Activated CD8-positive, alpha-beta memory T cell treated with anti-CD3 and anti-CD28 coated beads for 48 hours (primary cell): ENCODE data around the gene PROM1.

Experiments
- DNase-seq, 3 experiments: peaks; one replicate each; pipeline ENCODE4 v3.0.0-alpha.2; 2020; ENCODE audit warnings: low read depth in 2 of 3, low spot score in 2 of 3

PROM1 gene

GRCh38 chr4:16067515-16067914, 16.3 kb downstream of the PROM1 start:
- no peak for DNase-seq

DNA sequence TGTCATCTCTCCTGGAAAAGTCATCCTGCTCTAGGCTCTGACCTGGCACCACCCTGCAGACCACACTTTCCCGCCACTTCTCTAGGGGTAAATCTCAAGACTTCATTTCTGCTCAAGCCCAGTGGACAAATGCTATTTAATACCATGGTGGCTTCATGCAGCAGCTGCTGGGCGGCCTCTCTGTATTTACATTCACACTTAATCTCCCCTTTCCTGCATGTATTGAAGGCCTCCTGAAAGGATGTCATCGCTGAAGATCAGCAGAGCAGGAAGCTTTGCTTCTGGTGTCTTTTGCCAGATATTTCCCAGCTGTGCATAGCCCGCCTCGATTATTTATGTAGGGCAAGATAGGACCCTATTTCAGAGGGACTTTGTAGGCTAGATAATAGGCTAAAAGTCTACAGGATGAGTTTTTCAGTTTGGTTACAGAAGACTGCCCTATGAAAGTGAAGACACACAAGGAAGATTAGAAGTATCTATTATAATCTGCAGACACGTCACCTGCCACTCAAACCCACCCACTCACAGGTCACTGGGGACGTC, 17.2 kb downstream of the PROM1 start:
- DNase-seq: no peak

DNA sequence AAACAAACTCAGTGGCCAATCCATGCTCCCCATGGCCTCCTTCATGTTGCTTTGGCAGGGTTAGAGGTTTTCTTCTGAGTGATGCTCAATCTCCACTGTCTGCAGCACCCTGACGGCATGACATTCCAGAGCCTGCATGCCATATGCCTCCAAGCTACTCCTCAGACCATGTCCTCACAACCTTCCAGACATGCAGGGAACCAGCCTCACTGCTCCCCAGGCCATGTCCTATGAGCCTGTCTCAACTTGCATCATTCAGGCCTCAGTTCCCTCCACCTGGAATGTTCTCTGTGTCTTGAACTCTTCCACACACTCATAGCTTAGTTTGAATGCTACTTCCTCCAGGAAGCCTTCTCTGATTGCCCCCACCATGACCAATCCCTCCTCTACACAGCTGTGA, 18.8 kb downstream of the PROM1 start:
- DNase-seq: no peak

- DNase-seq: no peak
These were observed 21.2 kb downstream of the PROM1 start for GRCh38 chr4:16062601-16063000.

- DNase-seq: no peak
These were observed 27.0 kb downstream of the PROM1 start for GRCh38 chr4:16056681-16057385.

DNA sequence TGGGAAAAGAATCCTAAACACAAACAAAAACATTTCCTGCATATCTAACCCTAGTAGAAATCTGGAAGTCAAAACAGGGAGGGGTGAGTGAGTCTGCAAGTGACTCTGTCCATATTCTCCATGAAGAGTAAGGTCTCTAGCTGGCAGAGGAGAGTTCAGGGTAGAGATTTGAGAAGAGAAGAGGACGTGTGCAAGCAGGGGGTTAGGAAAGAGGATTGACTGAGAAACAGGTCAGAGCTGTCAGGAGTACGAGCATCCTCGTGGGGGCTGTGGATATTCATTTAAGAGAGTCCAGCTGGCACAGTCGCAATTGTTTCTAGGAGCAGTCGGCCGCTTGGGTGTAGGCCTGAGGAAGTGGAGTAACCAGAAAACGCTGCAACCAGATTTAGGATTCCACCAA, 27.9 kb downstream of the PROM1 start:
- no peak for DNase-seq

DNA sequence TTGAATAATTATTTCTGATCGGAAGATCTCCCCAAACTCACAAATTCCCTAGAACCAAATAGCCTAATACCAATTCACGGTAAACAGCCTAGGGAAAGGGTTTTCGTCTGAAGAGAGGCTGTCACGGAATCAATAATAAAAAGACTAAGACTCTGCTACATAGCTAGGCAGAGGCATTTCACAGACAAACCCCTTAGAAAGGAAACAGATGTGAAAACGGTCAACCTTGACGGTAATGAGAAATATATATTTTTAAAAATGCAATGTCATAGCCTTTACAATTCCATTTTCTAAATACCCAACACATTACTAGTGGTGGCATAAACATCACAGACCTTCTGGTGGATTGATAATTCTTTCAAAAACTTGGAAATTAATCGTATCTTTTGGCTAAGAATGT, 28.4 kb downstream of the PROM1 start:
- no peak for DNase-seq

DNA sequence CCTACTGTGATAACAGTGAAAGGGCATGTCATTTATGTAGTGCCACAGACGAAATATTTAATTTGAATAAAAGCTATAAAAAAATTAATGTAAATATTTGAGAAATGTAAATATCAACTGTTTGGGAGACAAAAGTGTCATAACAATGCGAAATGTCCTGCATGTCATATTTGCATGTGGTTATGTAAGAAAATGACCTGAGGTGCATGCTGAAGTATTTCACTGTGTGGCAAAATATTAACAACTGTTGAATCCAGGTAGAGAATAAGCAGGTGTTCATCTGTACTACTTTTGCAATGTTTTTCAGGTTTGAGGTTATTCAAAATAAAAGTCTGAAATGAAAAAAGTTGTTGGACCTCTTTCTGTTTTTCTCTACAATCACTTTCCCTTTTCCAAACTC, 30.9 kb downstream of the PROM1 start:
- no peak for DNase-seq

DNA sequence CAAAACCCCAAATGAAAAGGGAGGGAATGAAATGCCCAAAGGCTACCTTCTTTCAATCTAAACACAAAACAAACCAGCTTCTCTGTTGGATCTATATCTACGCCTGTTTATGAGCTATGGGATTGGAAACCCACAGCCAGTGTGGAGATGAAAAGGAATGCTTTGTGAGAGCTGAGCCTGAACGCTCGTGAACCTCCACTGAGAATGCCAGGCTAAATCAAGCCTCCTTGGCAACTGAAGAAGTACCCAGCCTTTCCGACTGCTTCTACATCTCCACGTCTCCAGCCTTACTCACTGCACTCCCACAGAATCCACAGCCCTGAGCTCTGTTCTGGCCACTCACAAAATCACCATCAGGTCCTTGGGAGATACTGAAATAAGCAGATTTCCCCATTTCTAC, 31.8 kb downstream of the PROM1 start:
- no peak for DNase-seq

GRCh38 chr4:16051132-16051531, 32.7 kb downstream of the PROM1 start:
- no peak for DNase-seq

GRCh38 chr4:16050669-16051068, 33.2 kb downstream of the PROM1 start:
- no peak for DNase-seq

- DNase-seq: no peak
These were observed 35.0 kb downstream of the PROM1 start for GRCh38 chr4:16048619-16049419.

DNA sequence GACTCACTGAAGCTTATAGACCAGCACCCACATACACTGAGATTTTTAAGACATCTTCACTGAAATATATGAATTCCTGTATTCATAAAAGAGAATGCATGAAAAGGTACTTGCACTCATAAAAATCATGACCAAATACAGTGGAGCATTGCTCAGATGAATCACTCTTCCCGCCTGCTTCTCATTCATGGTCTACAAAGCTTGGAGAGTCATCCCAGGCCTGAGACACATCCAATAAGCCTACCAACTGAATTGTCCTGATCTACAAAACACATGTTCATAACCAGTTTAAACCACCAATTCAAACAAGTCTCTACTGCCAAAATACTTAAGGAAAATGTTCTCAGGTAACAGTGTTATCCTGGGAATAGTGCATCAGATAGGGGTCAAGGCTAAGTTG, 38.1 kb downstream of the PROM1 start:
- no peak for DNase-seq

DNA sequence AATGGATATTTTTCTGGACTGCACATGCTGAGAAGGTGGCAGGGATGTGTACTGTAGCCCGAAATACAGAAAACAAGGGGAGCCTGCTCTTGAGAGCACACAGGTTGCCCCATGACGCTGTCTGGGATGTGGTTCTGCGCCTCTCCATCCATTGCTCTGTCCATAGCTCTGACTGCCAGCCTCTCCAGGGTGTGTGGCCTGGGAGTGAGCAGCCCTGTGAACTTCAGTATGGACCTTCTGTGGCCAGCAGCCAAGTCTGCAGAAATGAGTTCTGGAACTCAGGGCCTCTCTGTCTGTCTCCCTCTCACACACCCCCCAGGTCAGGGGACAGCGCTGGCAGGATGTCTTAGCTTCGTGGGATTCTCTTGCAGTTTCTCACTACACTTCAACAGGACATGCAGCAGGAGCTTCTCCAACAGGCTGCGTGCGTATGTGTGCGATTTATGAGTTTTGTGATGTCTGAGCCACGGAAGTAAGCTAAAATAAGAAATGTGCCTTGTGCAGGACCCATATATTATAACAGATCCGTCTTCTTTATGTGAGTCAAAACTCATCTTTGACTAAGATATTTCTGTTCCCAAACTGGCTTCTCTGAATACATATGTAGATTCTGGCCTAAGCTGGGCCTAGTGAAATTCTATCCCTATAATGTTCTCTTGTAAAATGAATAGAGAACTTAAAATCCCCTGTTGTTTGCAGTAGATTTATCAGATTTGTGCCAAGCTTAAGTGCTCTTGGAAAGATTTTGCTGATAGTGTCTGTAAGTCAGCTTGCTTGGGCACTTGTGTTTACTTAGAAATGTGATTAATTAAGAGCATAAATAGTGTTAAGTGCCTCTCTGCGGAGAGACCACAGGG, 40.0 kb downstream of the PROM1 start:
- DNase-seq: no peak

GRCh38 chr4:16039139-16039538, 44.7 kb downstream of the PROM1 start:
- no peak for DNase-seq

GRCh38 chr4:16037901-16038300, 45.9 kb downstream of the PROM1 start:
- no peak for DNase-seq

DNA sequence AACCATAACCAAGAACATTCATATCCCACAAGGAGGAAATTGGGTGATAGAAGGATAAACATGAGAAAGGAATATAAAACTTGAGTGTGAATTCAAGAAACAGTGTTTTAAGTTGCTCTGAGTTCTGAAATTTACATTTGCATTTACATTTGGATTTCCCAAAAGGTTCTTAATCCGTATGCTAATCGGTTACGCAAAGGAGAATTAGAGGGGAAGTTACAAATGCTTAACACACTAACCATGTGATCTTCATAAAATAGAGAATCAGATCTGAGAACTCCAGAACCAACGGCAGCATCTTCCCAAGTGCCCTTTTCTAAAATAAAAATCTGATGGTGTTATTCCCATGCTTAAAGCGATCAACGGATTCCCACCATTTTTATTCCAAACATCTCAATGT, 48.0 kb downstream of the PROM1 start:
- no peak for DNase-seq

- no peak for DNase-seq
These were observed 49.6 kb downstream of the PROM1 start for GRCh38 chr4:16034010-16034748.

- no peak for DNase-seq
These were observed 51.4 kb downstream of the PROM1 start for GRCh38 chr4:16032396-16032770.

- DNase-seq: no peak
These were observed 52.1 kb downstream of the PROM1 start for GRCh38 chr4:16031546-16032395.
